HG02884 (cell line): ENCODE results near the gene PCAT6.

Experiments
- ATAC-seq: cut with Tn5 transposase; IDR thresholded peaks from one replicate; pipeline ENCODE4 v1.9.1; 2021; ENCODE audit warnings: mild to moderate bottlenecking, moderate library complexity; ENCODE audit not compliant: unreplicated experiment

The PCAT6 gene

GRCh38 chr1:202844259-202844658, 33.5 kb downstream of the PCAT6 start:
- no peak for ATAC-seq

GRCh38 chr1:202844935-202845334, 34.2 kb downstream of the PCAT6 start:
- ATAC-seq = no peak

- peak; percentile 88 for ATAC-seq
Measured at GRCh38 chr1:202848191-202848542, 37.4 kb downstream of the PCAT6 start.

GRCh38 chr1:202850593-202851362, 40.0 kb downstream of the PCAT6 start:
- no peak for ATAC-seq

GRCh38 chr1:202852163-202852904, 41.6 kb downstream of the PCAT6 start:
- no peak for ATAC-seq

- no peak for ATAC-seq
Measured at GRCh38 chr1:202854787-202855186, 44.0 kb downstream of the PCAT6 start.

GRCh38 chr1:202856014-202856413, 45.3 kb downstream of the PCAT6 start:
- no peak for ATAC-seq

- no peak for ATAC-seq
Measured at GRCh38 chr1:202857136-202857610, 46.4 kb downstream of the PCAT6 start.

- no peak for ATAC-seq
Measured at GRCh38 chr1:202858331-202858730, 47.6 kb downstream of the PCAT6 start.

- no peak for ATAC-seq
Measured at GRCh38 chr1:202858789-202859414, 48.1 kb downstream of the PCAT6 start.

- ATAC-seq = peak; percentile 30
Measured at GRCh38 chr1:202860744-202861419, 50.1 kb downstream of the PCAT6 start.
